H1 (cell line): ENCODE data around the gene PDZD11.

Experiments
- EGR1 ChIP-seq: IDR thresholded peaks from 2 replicates; pipeline ENCODE4 v1.6.1; 2011; ENCODE audit warnings: low read depth, low read length, borderline replicate concordance
- JUN ChIP-seq: IDR thresholded peaks from 2 replicates; pipeline ENCODE4 v1.6.1; 2011; ENCODE audit warnings: low read depth, mild to moderate bottlenecking, improper control_type of control experiment, low read length
- POLR2A ChIP-seq, 2 experiments: IDR thresholded peaks; 1 replicate in 1 of 2; 2 replicates in 1 of 2; pipeline ENCODE4 v1.6.1; 2011; ENCODE audit warnings: low read depth in 2 of 2, low read length in 2 of 2, mild to moderate bottlenecking in 2 of 2; ENCODE audit errors: control extremely low read depth in 1 of 2
- POLR2AphosphoS5 ChIP-seq: IDR thresholded peaks from 2 replicates; pipeline ENCODE4 v1.6.1; 2011; ENCODE audit warnings: low read depth, low read length
- TF ChIP-seq, protein P1 (sequence below), 3 experiments: IDR thresholded peaks; 1 replicate in 2 of 3; 2 replicates in 1 of 3; pipeline versions ENCODE4 v1.5.1 to v1.6.1; 2011; ENCODE audit warnings: low read length in 3 of 3, mild to moderate bottlenecking in 3 of 3, inconsistent platforms in 2 of 3, low read depth in 1 of 3, moderate library complexity in 1 of 3; ENCODE audit not compliant: insufficient read depth in 1 of 3; ENCODE audit errors: control extremely low read depth in 1 of 3

DNA sequence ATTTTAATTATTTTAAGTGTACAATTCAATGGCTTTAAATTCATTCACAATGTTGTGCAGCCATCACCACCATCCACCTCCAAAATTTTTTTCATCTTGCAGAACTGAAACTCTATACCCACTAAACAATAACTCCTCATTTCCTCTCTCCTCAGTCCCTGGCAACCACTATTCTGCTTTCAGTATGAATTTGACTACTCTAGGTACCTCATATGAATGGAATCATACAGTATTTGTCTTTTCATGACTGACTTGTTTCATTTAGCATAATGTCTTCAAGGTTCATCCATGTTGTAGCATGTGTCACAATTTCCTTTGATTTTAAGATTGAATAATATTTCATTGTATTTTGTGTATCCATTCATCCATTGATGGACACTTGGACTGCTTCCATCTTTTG, 47.0 kb upstream of the PDZD11 start:
- TF ChIP-seq JUN (no peak), POLR2AphosphoS5 (no peak), EGR1 (no peak), POLR2A (IDR thresholded peaks at IDR 0.05; ENCODE audit: control extremely low read depth in 1 of 2, low read depth in 2 of 2, low read length in 2 of 2) (no peak)
- TF ChIP-seq, protein P1, sequence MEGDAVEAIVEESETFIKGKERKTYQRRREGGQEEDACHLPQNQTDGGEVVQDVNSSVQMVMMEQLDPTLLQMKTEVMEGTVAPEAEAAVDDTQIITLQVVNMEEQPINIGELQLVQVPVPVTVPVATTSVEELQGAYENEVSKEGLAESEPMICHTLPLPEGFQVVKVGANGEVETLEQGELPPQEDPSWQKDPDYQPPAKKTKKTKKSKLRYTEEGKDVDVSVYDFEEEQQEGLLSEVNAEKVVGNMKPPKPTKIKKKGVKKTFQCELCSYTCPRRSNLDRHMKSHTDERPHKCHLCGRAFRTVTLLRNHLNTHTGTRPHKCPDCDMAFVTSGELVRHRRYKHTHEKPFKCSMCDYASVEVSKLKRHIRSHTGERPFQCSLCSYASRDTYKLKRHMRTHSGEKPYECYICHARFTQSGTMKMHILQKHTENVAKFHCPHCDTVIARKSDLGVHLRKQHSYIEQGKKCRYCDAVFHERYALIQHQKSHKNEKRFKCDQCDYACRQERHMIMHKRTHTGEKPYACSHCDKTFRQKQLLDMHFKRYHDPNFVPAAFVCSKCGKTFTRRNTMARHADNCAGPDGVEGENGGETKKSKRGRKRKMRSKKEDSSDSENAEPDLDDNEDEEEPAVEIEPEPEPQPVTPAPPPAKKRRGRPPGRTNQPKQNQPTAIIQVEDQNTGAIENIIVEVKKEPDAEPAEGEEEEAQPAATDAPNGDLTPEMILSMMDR (IDR thresholded peaks at IDR 0.05; ENCODE audit: control extremely low read depth in 1 of 3, insufficient read depth in 1 of 3, low read depth in 1 of 3, low read length in 3 of 3), result no peak
